ENCODE data around the gene ZNF165. TPM values are rescaled to one million over a fixed set of nuclear protein-coding genes. Genes with fewer than 3 reads are reported as not detected.

Gene ZNF165
- total and polyA plus RNA-seq, 2 of the 4 experiments (the other 2 are of a cell fraction), result 0.07 to 0.36 TPM

GRCh38 chr6:28068067-28068466, 12.3 kb upstream of the ZNF165 start:
- H2BK20ac ChIP-seq (ENCODE audit: low read depth, low read length), result no peak overlapping the region
- H2AK5ac ChIP-seq (ENCODE audit: low read depth, low read length), result no peak overlapping the region
- H3K4ac ChIP-seq (ENCODE audit: low read depth, low read length), result no peak overlapping the region
- H3K14ac ChIP-seq (replicated peaks; ENCODE audit: low read depth, low read length), result no peak overlapping the region
- H4K91ac ChIP-seq (ENCODE audit: insufficient read depth, low read depth, low read length), result no peak overlapping the region
- POLR2A ChIA-PET (ENCODE audit: unreplicated experiment), result no interaction called here
- H3K18ac ChIP-seq (ENCODE audit: low read depth, low read length), result no peak overlapping the region
- no peak overlapping the region for H4K8ac ChIP-seq (ENCODE audit: low read depth in 2 of 2, low read length in 2 of 2)
- no peaks in the 10 kb centered on the region for H3K9me1 ChIP-seq (ENCODE audit: insufficient read depth, low read length)
- no peak overlapping the region for H3K4me3 ChIP-seq (ENCODE audit: insufficient read depth, low read depth, low read length)
- H3K4me1 ChIP-seq (ENCODE audit: control insufficient read depth, insufficient read depth, low read length), result no peaks in the 10 kb centered on the region
- H4K5ac ChIP-seq (ENCODE audit: low read depth, low read length), result no peak overlapping the region
- H3K9ac ChIP-seq (ENCODE audit: low read depth, low read length), result no peak overlapping the region
- in situ Hi-C loops (cut with MboI; ENCODE audit: low sequenced_read_pairs) (no loop called here), dilution Hi-C loops (cut with HindIII; ENCODE audit: low sequenced_read_pairs, unreplicated experiment) (no loop called here), intact Hi-C loops (cut with micrococcal nuclease) (no loop called here)
- ATAC-seq (ENCODE audit: low read depth) (no peak), DNase-seq (no peak)
- CTCF ChIA-PET, result interaction anchor here (0.6 kb wide), 1 partner anchor 272 kb away, joined by 3 read pairs; no protein-coding TSS in a partner anchor
- H3K79me1 ChIP-seq (ENCODE audit: low read depth in 1 of 2, low read length in 2 of 2), result no peaks in the 10 kb centered on the region
- no peaks in the 10 kb centered on the region for H3K9me3 ChIP-seq (ENCODE audit: control insufficient read depth, insufficient read depth, low read length)
- no peak overlapping the region for H3K23ac ChIP-seq (ENCODE audit: low read depth, low read length)
- no peak overlapping the region for H2BK5ac ChIP-seq (ENCODE audit: low read depth, low read length, poor library complexity, severe bottlenecking)
- no peak overlapping the region for H3K4me2 ChIP-seq (ENCODE audit: low read depth, low read length)
- H2AFZ ChIP-seq (replicated peaks; ENCODE audit: low read length, poor library complexity), result no peak overlapping the region
- H2BK15ac ChIP-seq (ENCODE audit: low read depth, low read length), result no peak overlapping the region
- H4K20me1 ChIP-seq (ENCODE audit: insufficient read depth, low read length), result no peaks in the 10 kb centered on the region
- H2BK120ac ChIP-seq (ENCODE audit: low read depth, low read length), result no peak overlapping the region
- BruUV-seq (replicated peaks), result no TSS peak
- TF ChIP-seq SMC3 (IDR thresholded peaks at IDR 0.05; ENCODE audit: low read depth, low read length) (no peak), BHLHE40 (IDR thresholded peaks at IDR 0.05; ENCODE audit: low read depth, low read length) (no peak), RCOR1 (IDR thresholded peaks at IDR 0.05; ENCODE audit: insufficient replicate concordance, low read length) (no peak), MAFK (IDR thresholded peaks at IDR 0.05; ENCODE audit: low read depth, low read length) (no peak), FOS (IDR thresholded peaks at IDR 0.05; ENCODE audit: low read depth, low read length) (no peak), MAZ (IDR thresholded peaks at IDR 0.05; ENCODE audit: borderline replicate concordance, low read depth, low read length) (no peak), ELK1 (IDR thresholded peaks at IDR 0.05; ENCODE audit: borderline replicate concordance, low read depth, low read length) (no peak), CEBPB (IDR thresholded peaks at IDR 0.05; ENCODE audit: low read depth, low read length) (no peak), NFE2L2 (IDR thresholded peaks at IDR 0.05; ENCODE audit: low read depth, low read length) (no peak), POLR2A (IDR thresholded peaks at IDR 0.05; ENCODE audit: low read depth, low read length) (no peak), RFX5 (IDR thresholded peaks at IDR 0.05; ENCODE audit: low read depth, low read length) (no peak), CTCF (conservative IDR thresholded peaks at IDR 0.05; ENCODE audit: low read depth, low read length) (no peak), RAD21 (IDR thresholded peaks at IDR 0.05; ENCODE audit: low read length) (no peak), CHD1 (IDR thresholded peaks at IDR 0.05; ENCODE audit: low read depth, low read length) (no peak), MXI1 (IDR thresholded peaks at IDR 0.05; ENCODE audit: borderline replicate concordance, low read depth, low read length) (no peak), USF2 (IDR thresholded peaks at IDR 0.05; ENCODE audit: low read depth, low read length) (no peak)
- H3K27ac ChIP-seq (ENCODE audit: insufficient read depth, low read length), result no peak overlapping the region
- 0 out of 2 replicates have a peak, but pooled peaks cover 2% of the 10 kb centered on the region for H3K27me3 ChIP-seq (ENCODE audit: control insufficient read depth, insufficient read depth, low read length)
- H2AK9ac ChIP-seq (replicated peaks; ENCODE audit: low read depth, low read length, poor library complexity), result no peak overlapping the region
- no peak overlapping the region for H3K56ac ChIP-seq (ENCODE audit: extremely low read depth, insufficient read depth, low read length)
- no peaks in the 10 kb centered on the region for H3K36me3 ChIP-seq (ENCODE audit: control insufficient read depth, insufficient read depth, low read length)

Data from IMR-90 (cell line).